Astrocyte (in vitro differentiated cells and primary cell): ENCODE measurements around the gene SLC4A1. TPM values are rescaled to one million over a fixed set of nuclear protein-coding genes. Genes with fewer than 3 reads are reported as not detected.

Experiments
- DNase-seq: peaks from one replicate; pipeline ENCODE4 v3.0.0-alpha.2; 2010; ENCODE audit warnings: low read depth
- FAIRE-seq: peaks from 2 replicates; lab custom pipeline; 2011; peaks lifted over from hg19 to GRCh38; lab: Jason Lieb, UNC
- H2AFZ ChIP-seq: 2 replicates; pipeline ENCODE4 v1.6.0; 2012; ENCODE audit warnings: low read depth, low read length, inconsistent platforms
- H3K27ac ChIP-seq: 2 replicates; pipeline ENCODE4 v1.5.1; 2011; ENCODE audit warnings: low read depth, low read length, inconsistent platforms
- H3K27me3 ChIP-seq: 2 replicates; pipeline ENCODE4 v1.6.0; 2011; ENCODE audit warnings: low read length, inconsistent platforms; ENCODE audit not compliant: insufficient read depth
- H3K36me3 ChIP-seq: 2 replicates; pipeline ENCODE4 v1.5.1; 2011; ENCODE audit warnings: low read length, inconsistent platforms; ENCODE audit not compliant: insufficient read depth
- H3K4me1 ChIP-seq: 2 replicates; pipeline ENCODE4 v1.5.1; 2011; ENCODE audit warnings: low read length, inconsistent platforms; ENCODE audit not compliant: insufficient read depth
- H3K4me2 ChIP-seq: 2 replicates; pipeline ENCODE4 v1.6.0; 2012; ENCODE audit warnings: low read length, inconsistent platforms
- H3K4me3 ChIP-seq: 2 replicates; pipeline ENCODE4 v1.5.1; 2011; ENCODE audit warnings: low read depth, mild to moderate bottlenecking, low read length, inconsistent platforms; ENCODE audit not compliant: insufficient read depth
- H3K79me2 ChIP-seq: 2 replicates; pipeline ENCODE4 v1.6.0; 2012; ENCODE audit warnings: mild to moderate bottlenecking, low read length, inconsistent platforms; ENCODE audit not compliant: insufficient read depth
- H3K9ac ChIP-seq: 2 replicates; pipeline ENCODE4 v1.6.0; 2012; ENCODE audit warnings: mild to moderate bottlenecking, low read length, inconsistent platforms
- H3K9me3 ChIP-seq: 2 replicates; pipeline ENCODE4 v1.5.1; 2012; ENCODE audit warnings: low read depth, mild to moderate bottlenecking, low read length, inconsistent platforms; ENCODE audit not compliant: insufficient read depth
- H4K20me1 ChIP-seq: 2 replicates; pipeline ENCODE4 v1.6.0; 2012; ENCODE audit warnings: low read length, inconsistent platforms; ENCODE audit not compliant: insufficient read depth
- H3K27ac Mint-ChIP-seq: one replicate; pipeline ENCODE4 v1.8.0; 2021; ENCODE audit warnings: mild to moderate bottlenecking, mixed read lengths; ENCODE audit not compliant: unreplicated experiment
- H3K27me3 Mint-ChIP-seq: one replicate; pipeline ENCODE4 v1.8.0; 2021; ENCODE audit warnings: low read depth, mixed read lengths; ENCODE audit not compliant: unreplicated experiment
- H3K36me3 Mint-ChIP-seq: one replicate; pipeline ENCODE4 v1.8.0; 2021; ENCODE audit warnings: low read depth, mixed read lengths; ENCODE audit not compliant: unreplicated experiment
- H3K4me1 Mint-ChIP-seq: one replicate; pipeline ENCODE4 v1.8.0; 2021; ENCODE audit warnings: low read depth, mixed read lengths; ENCODE audit not compliant: unreplicated experiment
- H3K4me3 Mint-ChIP-seq: one replicate; pipeline ENCODE4 v1.8.0; 2021; ENCODE audit warnings: mild to moderate bottlenecking, moderate library complexity, mixed read lengths; ENCODE audit not compliant: unreplicated experiment
- H3K9me3 Mint-ChIP-seq: one replicate; pipeline ENCODE4 v1.8.0; 2021; ENCODE audit warnings: mild to moderate bottlenecking, mixed read lengths; ENCODE audit not compliant: unreplicated experiment
- CTCF ChIP-seq: IDR thresholded peaks from 2 replicates; pipeline ENCODE4 v1.5.1; 2011; ENCODE audit warnings: low read depth, mild to moderate bottlenecking, inconsistent platforms, low read length, moderate library complexity; ENCODE audit not compliant: insufficient read depth
- EZH2 ChIP-seq: IDR thresholded peaks from 2 replicates; pipeline ENCODE4 v1.6.1; 2012; ENCODE audit warnings: mild to moderate bottlenecking, low read length, inconsistent platforms; ENCODE audit not compliant: insufficient read depth
- total RNA-seq: library from RNA; stranded (reverse); gene quantifications from 2 replicates; pipeline ENCODE4 v1.2.1, GENCODE V29; 2021

SLC4A1 gene
- total RNA-seq, 1 donor from 2014 or later, result not detected

GRCh38 chr17:44315760-44316731, 48.1 kb upstream of the SLC4A1 start:
- TF ChIP-seq EZH2 (peak; percentile 21), CTCF (no peak)
- H3K9me3 Mint-ChIP-seq, result peaks cover 4% of the 10 kb centered on the region
- H3K27me3 ChIP-seq, result peaks cover 29% of the 10 kb centered on the region
- H3K4me1 ChIP-seq, result no peaks in the 10 kb centered on the region
- peaks cover 7% of the 10 kb centered on the region for H3K36me3 Mint-ChIP-seq
- peak overlapping the region; percentile 81 for H3K4me3 Mint-ChIP-seq
- FAIRE-seq (no peak), DNase-seq (no peak)
- no peak overlapping the region for H3K9ac ChIP-seq
- peaks cover 38% of the 10 kb centered on the region for H3K27me3 Mint-ChIP-seq
- H3K4me1 Mint-ChIP-seq, result peaks cover 3% of the 10 kb centered on the region
- no peaks in the 10 kb centered on the region for H3K9me3 ChIP-seq
- no peak overlapping the region for H3K4me3 ChIP-seq
- no peak overlapping the region for H2AFZ ChIP-seq
- no peak overlapping the region for H3K27ac Mint-ChIP-seq
- no peak overlapping the region for H3K27ac ChIP-seq
- peaks cover 5% of the 10 kb centered on the region for H3K36me3 ChIP-seq
- no peaks in the 10 kb centered on the region for H3K79me2 ChIP-seq
- H3K4me2 ChIP-seq, result peak overlapping the region; percentile 33
- H4K20me1 ChIP-seq, result peaks cover 25% of the 10 kb centered on the region

GRCh38 chr17:44314869-44315661, 47.1 kb upstream of the SLC4A1 start:
- peaks cover 29% of the 10 kb centered on the region for H3K27me3 ChIP-seq
- H3K27ac ChIP-seq, result no peak overlapping the region
- H3K4me3 ChIP-seq, result no peak overlapping the region
- H3K9ac ChIP-seq, result no peak overlapping the region
- TF ChIP-seq EZH2 (no peak), CTCF (no peak)
- H3K9me3 ChIP-seq, result no peaks in the 10 kb centered on the region
- peaks cover 4% of the 10 kb centered on the region for H3K9me3 Mint-ChIP-seq
- H2AFZ ChIP-seq, result peak overlapping the region; percentile 47
- no peak for FAIRE-seq
- DNase-seq, result no peak
- H3K36me3 Mint-ChIP-seq, result peaks cover 9% of the 10 kb centered on the region
- no peaks in the 10 kb centered on the region for H3K79me2 ChIP-seq
- peaks cover 2% of the 10 kb centered on the region for H3K36me3 ChIP-seq
- H3K27ac Mint-ChIP-seq, result no peak overlapping the region
- peaks cover 4% of the 10 kb centered on the region for H3K4me1 Mint-ChIP-seq
- peak overlapping the region; percentile 72 for H3K4me2 ChIP-seq
- no peaks in the 10 kb centered on the region for H3K4me1 ChIP-seq
- peak overlapping the region; percentile 81 for H3K4me3 Mint-ChIP-seq
- H4K20me1 ChIP-seq, result peaks cover 18% of the 10 kb centered on the region
- H3K27me3 Mint-ChIP-seq, result peaks cover 41% of the 10 kb centered on the region
